NT2/D1 (cell line): ENCODE data around the gene SNRPD3.
"Not testable (repeated sequence)": the region's sequence is repeated elsewhere in the genome, so short reads cannot be mapped to it uniquely, and the experiment has no call there.

Experiments
- DNase-seq: peaks from one replicate; pipeline ENCODE4 v3.0.0-alpha.2; 2011; ENCODE audit warnings: low read depth, low spot score
- H3K27me3 ChIP-seq: 2 replicates; pipeline ENCODE4 v1.6.0; 2011; ENCODE audit warnings: mild to moderate bottlenecking; ENCODE audit not compliant: insufficient read length, insufficient read depth
- H3K36me3 ChIP-seq: 2 replicates; pipeline ENCODE4 v1.6.1; 2011; ENCODE audit warnings: mild to moderate bottlenecking, low read length, mixed read lengths; ENCODE audit not compliant: insufficient read depth, insufficient read length
- H3K4me1 ChIP-seq: 2 replicates; pipeline ENCODE4 v1.5.1; 2011; ENCODE audit not compliant: insufficient read depth, insufficient read length
- H3K4me3 ChIP-seq: 2 replicates; pipeline ENCODE4 v1.5.1; 2011; ENCODE audit warnings: low read depth; ENCODE audit not compliant: insufficient read length
- H3K9ac ChIP-seq: 2 replicates; pipeline ENCODE4 v1.6.0; 2011; ENCODE audit warnings: low read depth; ENCODE audit not compliant: insufficient read length
- H3K9me3 ChIP-seq: 2 replicates; pipeline ENCODE4 v1.5.1; 2011; ENCODE audit warnings: mild to moderate bottlenecking, low read length; ENCODE audit not compliant: insufficient read depth
- SUZ12 ChIP-seq: IDR thresholded peaks from 2 replicates; pipeline ENCODE4 v1.6.1; 2011; ENCODE audit not compliant: insufficient read length, insufficient read depth; ENCODE audit errors: extremely low read depth
- YY1 ChIP-seq: IDR thresholded peaks from 2 replicates; pipeline ENCODE4 v1.6.1; 2011; ENCODE audit not compliant: insufficient read length, insufficient read depth
- ZNF274 ChIP-seq: IDR thresholded peaks from 2 replicates; pipeline ENCODE4 v1.6.1; 2011; ENCODE audit warnings: mild to moderate bottlenecking, low read depth, low read length

Gene SNRPD3

GRCh38 chr22:24589518-24590030 is 33.8 kb downstream of the SNRPD3 start:
- Histone ChIP-seq H3K9ac (no peak overlapping the region), H3K9me3 (no peaks in the 10 kb centered on the region), H3K27me3 (no peaks in the 10 kb centered on the region), H3K36me3 (peaks cover 28% of the 10 kb centered on the region), H3K4me1 (peaks cover 15% of the 10 kb centered on the region), H3K4me3 (no peak overlapping the region)
- no peak for TF ChIP-seq YY1
- no peak for TF ChIP-seq ZNF274
- no peak for TF ChIP-seq SUZ12
- DNase-seq = no peak

GRCh38 chr22:24590596-24591173 is 34.9 kb downstream of the SNRPD3 start:
- no peaks in the 10 kb centered on the region for H3K9me3 ChIP-seq
- H3K9ac ChIP-seq = no peak overlapping the region
- TF ChIP-seq ZNF274 (no peak), YY1 (no peak), SUZ12 (no peak)
- peaks cover 17% of the 10 kb centered on the region for H3K4me1 ChIP-seq
- H3K27me3 ChIP-seq = no peaks in the 10 kb centered on the region
- H3K36me3 ChIP-seq = peaks cover 27% of the 10 kb centered on the region
- no peak for DNase-seq
- H3K4me3 ChIP-seq = no peak overlapping the region

GRCh38 chr22:24591286-24591830 is 35.6 kb downstream of the SNRPD3 start:
- Histone ChIP-seq H3K36me3 (peaks cover 21% of the 10 kb centered on the region), H3K27me3 (no peaks in the 10 kb centered on the region), H3K9me3 (no peaks in the 10 kb centered on the region), H3K4me3 (no peak overlapping the region), H3K9ac (no peak overlapping the region), H3K4me1 (peaks cover 17% of the 10 kb centered on the region)
- DNase-seq = no peak
- no peak for TF ChIP-seq SUZ12
- no peak for TF ChIP-seq ZNF274
- TF ChIP-seq YY1 = no peak

GRCh38 chr22:24592058-24592850 is 36.5 kb downstream of the SNRPD3 start:
- Histone ChIP-seq H3K27me3 (no peaks in the 10 kb centered on the region), H3K9me3 (no peaks in the 10 kb centered on the region), H3K4me3 (peak overlapping the region; percentile 62), H3K36me3 (peaks cover 18% of the 10 kb centered on the region), H3K9ac (peak overlapping the region; percentile 76), H3K4me1 (peaks cover 17% of the 10 kb centered on the region)
- no peak for DNase-seq
- TF ChIP-seq SUZ12 = no peak
- TF ChIP-seq YY1 = no peak
- no peak for TF ChIP-seq ZNF274

- Histone ChIP-seq H3K4me3 (peak within 1 kb of the TSS; percentile 62), H3K36me3 (peaks cover 11% of the 10 kb centered on the region), H3K9ac (peak within 1 kb of the TSS; percentile 76), H3K9me3 (no peaks in the 10 kb centered on the region), H3K27me3 (no peaks in the 10 kb centered on the region), H3K4me1 (peaks cover 17% of the 10 kb centered on the region)
- TF ChIP-seq SUZ12 = no peak
- no peak for TF ChIP-seq ZNF274
- TF ChIP-seq YY1 = no peak
- DNase-seq = peak; percentile 15
Measured at GRCh38 chr22:24592851-24593558, 37.2 kb downstream of the SNRPD3 start, which contains the start of gene LRRC75B. Gene LRRC75B (minus strand): TSS chr22:24593073. CDS start chr22:24593039, 34 bp downstream.

GRCh38 chr22:24593559-24593835 is 37.7 kb downstream of the SNRPD3 start:
- not testable (repeated sequence) for H3K9me3 ChIP-seq, H3K36me3 ChIP-seq, H3K4me3 ChIP-seq, H3K27me3 ChIP-seq, DNase-seq
- H3K9ac ChIP-seq = peak overlapping the region; percentile 61
- H3K4me1 ChIP-seq = peaks cover 17% of the 10 kb centered on the region

GRCh38 chr22:24593836-24594568 is 38.2 kb downstream of the SNRPD3 start:
- no peak for DNase-seq
- no peak for TF ChIP-seq SUZ12
- TF ChIP-seq ZNF274 = no peak
- no peak for TF ChIP-seq YY1
- H3K9ac ChIP-seq = peak overlapping the region; percentile 61

More at GRCh38 chr22:24593836-24594568, 38.2 kb downstream of the SNRPD3 start:
- Histone ChIP-seq H3K36me3 (peaks cover 1% of the 10 kb centered on the region), H3K4me3 (no peak overlapping the region), H3K4me1 (peaks cover 17% of the 10 kb centered on the region), H3K9me3 (no peaks in the 10 kb centered on the region), H3K27me3 (no peaks in the 10 kb centered on the region)
